CD14-positive monocyte (primary cell): ENCODE results near the gene TTC23. TPM values are rescaled to one million over a fixed set of nuclear protein-coding genes. Genes with fewer than 3 reads are reported as not detected.
"Not testable (repeated sequence)": the region's sequence is repeated elsewhere in the genome, so short reads cannot be mapped to it uniquely, and the experiment has no call there.

ENCODE experiments used
- DNase-seq, 3 donors: peaks; one replicate each; pipeline ENCODE4 v3.0.0-alpha.2; 2011 to 2022
- H2AFZ ChIP-seq: 2 replicates; pipeline ENCODE4 v1.6.0; 2012; ENCODE audit warnings: mild to moderate bottlenecking, low read depth, low read length, inconsistent platforms; ENCODE audit not compliant: insufficient read depth, poor library complexity, severe bottlenecking
- H3K27ac ChIP-seq, 2 donors: 1 replicate in 1 of 2; 2 replicates in 1 of 2; pipeline ENCODE4 v1.5.1; 2012 to 2013; ENCODE audit warnings: low read length in 2 of 2, control low read depth in 1 of 2, inconsistent platforms in 1 of 2, low read depth in 1 of 2, mild to moderate bottlenecking in 1 of 2
- H3K27me3 ChIP-seq, 2 donors: one replicate each; pipeline versions ENCODE4 v1.6.0 to v1.6.1; 2011 to 2013; ENCODE audit warnings: low read length in 2 of 2; ENCODE audit not compliant: control insufficient read depth in 2 of 2, insufficient read depth in 2 of 2
- H3K36me3 ChIP-seq, 2 donors: replicated peaks in 1 of 2; 1 replicate in 1 of 2; 2 replicates in 1 of 2; pipeline versions ENCODE4 v1.5.1 to v1.6.1; 2012 to 2013; ENCODE audit warnings: low read length in 2 of 2, control low read depth in 1 of 2, inconsistent platforms in 1 of 2, mild to moderate bottlenecking in 1 of 2; ENCODE audit not compliant: insufficient read depth in 2 of 2, control insufficient read depth in 1 of 2
- H3K4me1 ChIP-seq, 2 donors: 1 replicate in 1 of 2; 2 replicates in 1 of 2; pipeline versions ENCODE4 v1.5.1 to v1.6.1; 2012 to 2013; ENCODE audit warnings: low read length in 2 of 2, control low read depth in 1 of 2, inconsistent platforms in 1 of 2, mild to moderate bottlenecking in 1 of 2, moderate library complexity in 1 of 2; ENCODE audit not compliant: insufficient read depth in 2 of 2, control insufficient read depth in 1 of 2
- H3K4me2 ChIP-seq: replicated peaks from 2 replicates; pipeline ENCODE3; 2012; ENCODE audit warnings: low read length, moderate library complexity, mild to moderate bottlenecking; ENCODE audit not compliant: poor library complexity, severe bottlenecking; ENCODE audit errors: extremely low read depth
- H3K4me3 ChIP-seq, 3 experiments: fragments of 200-600 bp in 1 of 3; sonication (generic) in 1 of 3; replicated peaks in 1 of 3; 1 replicate in 2 of 3; 2 replicates in 1 of 3; pipeline ENCODE4 v1.5.1; 2011 to 2013; ENCODE audit warnings: low read length in 3 of 3, mild to moderate bottlenecking in 3 of 3, control low read depth in 2 of 3, low read depth in 2 of 3, inconsistent platforms in 1 of 3, moderate library complexity in 1 of 3
- H3K79me2 ChIP-seq: 2 replicates; pipeline ENCODE4 v1.6.0; 2012; ENCODE audit warnings: mild to moderate bottlenecking, control low read depth, inconsistent platforms, low read length, moderate library complexity; ENCODE audit not compliant: insufficient read depth
- H3K9ac ChIP-seq: 2 replicates; pipeline ENCODE4 v1.6.0; 2017; ENCODE audit warnings: low read length, mild to moderate bottlenecking; ENCODE audit not compliant: insufficient read depth, poor library complexity, severe bottlenecking
- H3K9me3 ChIP-seq, 2 donors: replicated peaks in 1 of 2; 1 replicate in 1 of 2; 2 replicates in 1 of 2; pipeline versions ENCODE4 v1.5.1 to v1.6.1; 2012 to 2013; ENCODE audit warnings: low read length in 2 of 2, control low read depth in 1 of 2; ENCODE audit not compliant: control insufficient read depth in 1 of 2, insufficient read depth in 1 of 2
- H4K20me1 ChIP-seq: 2 replicates; pipeline ENCODE4 v1.6.0; 2012; ENCODE audit warnings: mild to moderate bottlenecking, low read length, control low read depth, moderate library complexity; ENCODE audit not compliant: insufficient read depth
- H3K27ac Mint-ChIP-seq, 7 donors: one replicate each; pipeline ENCODE4 v1.8.0; 2020; ENCODE audit warnings: mild to moderate bottlenecking in 7 of 7, mixed read lengths in 7 of 7, moderate library complexity in 6 of 7, inconsistent platforms in 2 of 7
- H3K27me3 Mint-ChIP-seq, 3 donors: one replicate each; pipeline ENCODE4 v1.8.0; 2021 to 2022; ENCODE audit warnings: low read depth in 3 of 3, mild to moderate bottlenecking in 3 of 3, mixed read lengths in 3 of 3, moderate library complexity in 3 of 3, inconsistent platforms in 1 of 3
- H3K36me3 Mint-ChIP-seq, 2 donors: one replicate each; pipeline ENCODE4 v1.8.0; 2020; ENCODE audit warnings: mixed read lengths in 2 of 2, inconsistent platforms in 1 of 2, mild to moderate bottlenecking in 1 of 2
- H3K4me1 Mint-ChIP-seq: one replicate; pipeline ENCODE4 v1.8.0; 2020; ENCODE audit warnings: mild to moderate bottlenecking, mixed read lengths
- H3K4me3 Mint-ChIP-seq, 2 donors: one replicate each; pipeline ENCODE4 v1.8.0; 2020; ENCODE audit warnings: mild to moderate bottlenecking in 2 of 2, mixed read lengths in 2 of 2, moderate library complexity in 1 of 2
- H3K9me3 Mint-ChIP-seq, 7 donors: one replicate each; pipeline ENCODE4 v1.8.0; 2020 to 2022; ENCODE audit warnings: mixed read lengths in 7 of 7, mild to moderate bottlenecking in 6 of 7, moderate library complexity in 6 of 7, inconsistent platforms in 2 of 7
- CTCF ChIP-seq: fragments of 200-600 bp; IDR thresholded peaks from one replicate; pipeline ENCODE4 v1.8.0; 2022; ENCODE audit warnings: antibody characterized with exemption, mild to moderate bottlenecking
- WGBS: methylation state at CpG from one replicate; pipeline ENCODE4 v1.1.5; 2013; ENCODE audit warnings: missing lambda C conversion rate; ENCODE audit not compliant: insufficient coverage; 5-methylcytosine and 5-hydroxymethylcytosine counted together
- intact Hi-C, 2 donors: fragments of 100-400 bp; cut with micrococcal nuclease; formaldehyde crosslinking; loops; one replicate each; pipeline versions ENCODE4 v1.15.0 to v1.15.1; 2023
- polyA plus RNA-seq, 3 donors: library from polyadenylated mRNA; depleted of rRNA in 1 of 3; unstranded in 2 of 3; stranded (reverse) in 1 of 3; fragments of 300-500 nt in 2 of 3; fragments of >200 nt in 1 of 3; fragmentation: Illumina TruSeq in 2 of 3; gene quantifications; 1 replicate in 2 of 3; 2 replicates in 1 of 3; pipeline ENCODE4 v1.2.3, GENCODE V29; 2012 to 2021

Gene TTC23
- polyA plus RNA-seq, 3 donors, result 0.51 to 0.55 TPM; not detected in 1

DNA sequence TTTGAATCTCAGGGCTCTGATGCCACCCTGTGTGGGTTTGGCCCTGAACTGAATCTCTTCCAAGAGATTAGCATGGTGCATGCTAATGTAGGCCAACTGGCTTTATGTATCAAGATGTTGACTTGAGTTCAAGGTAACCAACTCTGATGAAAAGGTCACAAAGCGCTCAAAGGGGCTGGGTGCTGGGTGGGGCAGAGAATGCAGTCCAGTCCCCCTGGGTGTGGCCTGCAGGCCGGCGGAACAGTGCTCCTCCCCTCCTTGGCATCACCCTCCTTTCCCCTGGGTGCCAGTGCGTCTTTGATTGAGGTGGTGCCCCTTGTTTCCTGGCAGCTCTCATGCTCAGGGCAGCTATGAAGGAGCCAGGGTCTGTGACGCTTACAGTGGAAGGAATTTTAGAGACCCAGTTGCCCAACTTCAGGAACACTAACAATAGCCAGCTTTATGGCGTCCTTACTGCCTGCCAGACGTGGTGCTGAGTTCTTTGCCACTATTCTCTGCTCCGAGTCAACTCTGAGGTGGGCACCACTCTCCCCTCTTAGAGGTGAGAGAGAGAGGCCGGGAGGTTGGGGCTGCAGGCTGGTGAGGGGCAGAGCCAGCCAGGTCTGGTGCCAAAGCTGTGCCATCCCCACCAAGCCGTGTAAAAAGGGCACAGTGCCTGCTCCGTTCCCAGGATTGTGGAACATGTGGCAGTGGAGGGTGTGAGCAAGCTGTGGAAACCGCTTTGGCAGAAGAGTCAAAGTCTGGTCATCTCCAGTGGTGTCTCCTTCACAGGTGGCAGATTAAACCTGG lies 134.7 kb downstream of the TTC23 start:
- TF ChIP-seq CTCF, result no peak
- no peak overlapping the region for H3K4me3 Mint-ChIP-seq
- Histone ChIP-seq H3K4me2 (no peak overlapping the region), H3K9ac (no peak overlapping the region), H3K79me2 (no peaks in the 10 kb centered on the region), H3K27me3 (no peaks in the 10 kb centered on the region), H2AFZ (no peak overlapping the region), H3K9me3 (no peaks in the 10 kb centered on the region), H3K4me3 (no peak overlapping the region), H3K4me1 (no peaks in the 10 kb centered on the region), H3K36me3 (no peaks in the 10 kb centered on the region), H3K27ac (no peak overlapping the region), H4K20me1 (no peaks in the 10 kb centered on the region)
- no peaks in the 10 kb centered on the region for H3K36me3 Mint-ChIP-seq
- intact Hi-C loops, result no loop called here
- WGBS, result 92% methylated on average over 7 of the region's 12 CpGs
- H3K4me1 Mint-ChIP-seq, result no peaks in the 10 kb centered on the region
- peaks cover 0 to 3% (median 0%) of the 10 kb centered on the region in 7 donors for H3K9me3 Mint-ChIP-seq
- peaks cover 0 to 6% (median 3%) of the 10 kb centered on the region in 3 donors for H3K27me3 Mint-ChIP-seq
- H3K27ac Mint-ChIP-seq, result peak overlapping the region in 1 of 7 donors; percentile 71
- no peak for DNase-seq

- intact Hi-C loops, result no loop called here
- H3K27ac ChIP-seq, result no peak overlapping the region
- no peak overlapping the region for H3K9ac ChIP-seq
- H3K4me3 ChIP-seq, result no peak overlapping the region
- no peaks in the 10 kb centered on the region for H3K4me1 ChIP-seq
- H2AFZ ChIP-seq, result no peak overlapping the region
- Mint-ChIP-seq H3K4me1 (no peaks in the 10 kb centered on the region), H3K27ac (no peak overlapping the region), H3K4me3 (no peak overlapping the region), H3K36me3 (no peaks in the 10 kb centered on the region), H3K27me3 (peaks cover 3 to 9% (median 3%) of the 10 kb centered on the region in 3 donors), H3K9me3 (peaks cover 0 to 3% (median 0%) of the 10 kb centered on the region in 7 donors)
- no peaks in the 10 kb centered on the region for H4K20me1 ChIP-seq
- no peaks in the 10 kb centered on the region for H3K36me3 ChIP-seq
- no peak for DNase-seq
- no peak for TF ChIP-seq CTCF
- no peaks in the 10 kb centered on the region for H3K9me3 ChIP-seq
- 90% methylated on average over 9 of the region's 13 CpGs for WGBS
- no peaks in the 10 kb centered on the region for H3K79me2 ChIP-seq
- H3K27me3 ChIP-seq, result no peaks in the 10 kb centered on the region
- no peak overlapping the region for H3K4me2 ChIP-seq
These were observed 135.7 kb downstream of the TTC23 start for GRCh38 chr15:99113547-99114271.

GRCh38 chr15:99111641-99112040 lies 137.7 kb downstream of the TTC23 start:
- H3K27me3 ChIP-seq, result peaks cover 9 to 12% of the 10 kb centered on the region in 2 donors
- H3K27me3 Mint-ChIP-seq, result peaks cover 19 to 21% (median 20%) of the 10 kb centered on the region in 3 donors
- H2AFZ ChIP-seq, H3K36me3 ChIP-seq, H4K20me1 ChIP-seq, H3K36me3 Mint-ChIP-seq, H3K27ac Mint-ChIP-seq, H3K27ac ChIP-seq, H3K4me1 ChIP-seq, H3K79me2 ChIP-seq, H3K4me3 Mint-ChIP-seq, DNase-seq, intact Hi-C loops, H3K4me1 Mint-ChIP-seq, H3K4me3 ChIP-seq, H3K9ac ChIP-seq, H3K9me3 Mint-ChIP-seq, H3K9me3 ChIP-seq, H3K4me2 ChIP-seq: not testable (repeated sequence)
- no CpG with 5 or more reads among the region's 8 CpGs for WGBS
